Spleen (tissue), 11 donors: ENCODE data around the gene ETV6. TPM values are rescaled to one million over a fixed set of nuclear protein-coding genes. Genes with fewer than 3 reads are reported as not detected.

Experiments
- DNase-seq: peaks from one replicate; pipeline ENCODE4 v3.0.0-alpha.2; 2020
- H3K27ac ChIP-seq, 8 donors: fragments of 200-600 bp; sonication (generic) in 7 of 8; 1 replicate in 4 of 8; 2 replicates in 4 of 8; pipeline versions ENCODE4 v1.5.0 to v1.8.0; 2016 to 2021; ENCODE audit warnings: inconsistent platforms in 4 of 8, mild to moderate bottlenecking in 4 of 8, moderate library complexity in 1 of 8
- H3K27me3 ChIP-seq, 7 donors: fragments of 200-600 bp; sonication (generic) in 6 of 7; replicated peaks in 1 of 7; 1 replicate in 4 of 7; 2 replicates in 3 of 7; pipeline versions ENCODE4 v1.5.0 to v1.8.0; 2016 to 2021; ENCODE audit warnings: inconsistent platforms in 3 of 7, mild to moderate bottlenecking in 1 of 7
- H3K36me3 ChIP-seq, 6 donors: fragments of 200-600 bp; sonication (generic) in 5 of 6; 1 replicate in 4 of 6; 2 replicates in 2 of 6; pipeline versions ENCODE4 v1.5.0 to v1.8.0; 2016 to 2021; ENCODE audit warnings: inconsistent platforms in 2 of 6
- H3K4me1 ChIP-seq, 6 donors: fragments of 200-600 bp; sonication (generic) in 5 of 6; 1 replicate in 3 of 6; 2 replicates in 3 of 6; pipeline versions ENCODE4 v1.5.0 to v1.8.0; 2016 to 2021; ENCODE audit warnings: inconsistent platforms in 3 of 6
- H3K4me3 ChIP-seq, 8 donors: fragments of 200-600 bp; sonication (generic) in 7 of 8; 1 replicate in 4 of 8; 2 replicates in 4 of 8; pipeline versions ENCODE4 v1.5.0 to v1.8.0; 2016 to 2021; ENCODE audit warnings: inconsistent platforms in 4 of 8, mild to moderate bottlenecking in 4 of 8, moderate library complexity in 2 of 8
- H3K9me3 ChIP-seq, 8 donors: fragments of 200-600 bp; sonication (generic) in 7 of 8; 1 replicate in 4 of 8; 2 replicates in 4 of 8; pipeline versions ENCODE4 v1.5.0 to v1.8.0; 2016 to 2021; ENCODE audit warnings: inconsistent platforms in 4 of 8
- POLR2A ChIP-seq, 3 donors: fragments of 450-650 bp; IDR thresholded peaks; one replicate each; pipeline ENCODE4 v1.5.1; 2017; ENCODE audit warnings: antibody characterized with exemption in 3 of 3, mild to moderate bottlenecking in 1 of 3
- POLR2AphosphoS5 ChIP-seq, 3 donors: sonication (generic); formaldehyde crosslinking; IDR thresholded peaks; one replicate each; pipeline ENCODE4 v1.5.1; 2017; ENCODE audit warnings: antibody characterized with exemption in 3 of 3
- WGBS, 5 donors: extraction: QIAGEN DNeasy Blood & Tissue Kit in 3 of 5; methylation state at CpG; one replicate each; pipeline versions ENCODE4 v1.1.5 to v1.1.7; 2013 to 2018; 5-methylcytosine and 5-hydroxymethylcytosine counted together
- intact Hi-C: fragments of 100-400 bp; cut with DNase I; formaldehyde crosslinking; loops from one replicate; pipeline ENCODE4 v1.15.0; 2023; ENCODE audit warnings: low total_unique reads
- polyA plus RNA-seq, 3 donors: library from polyadenylated mRNA; stranded (reverse); fragments of 200-250 nt; gene quantifications; one replicate each; pipeline ENCODE4 v1.2.1, GENCODE V29; 2013
- total RNA-seq, 7 donors: library from RNA; depleted of rRNA in 3 of 7; stranded (reverse); fragments of >200 nt in 3 of 7; fragmentation: NEBNext Ultra II Directional in 4 of 7; extraction: Animal tissue kit (Norgen Biotek cat#: 25700) in 4 of 7; gene quantifications; one replicate each; pipeline versions ENCODE4 v1.1.0 to v1.2.1, GENCODE V29; 2016 to 2021
- TF ChIP-seq, protein P1 (sequence below), 11 experiments: fragments of 200-600 bp in 7 of 11; fragments of 450-650 bp in 4 of 11; sonication (generic) in 4 of 11; IDR thresholded peaks in 8 of 11; conservative IDR thresholded peaks in 3 of 11; 1 replicate in 7 of 11; 2 replicates in 4 of 11; pipeline versions ENCODE4 v1.4.0 to v1.8.0; 2016 to 2021; ENCODE audit warnings: antibody characterized with exemption in 11 of 11, inconsistent platforms in 4 of 11, mild to moderate bottlenecking in 1 of 11
- donor health status: healthy with polysubstance abuse.
- donor health status: DM: no; HTN: no; CAD: no; lungs with moderate emphysema.
- donor health status: DM: no; HTN: no; CAD: no.
- donor health status: Bipolar disorder and iron deficiency.
- donor health status: healthy.
- donor health status: DM: no; HTN: no; CAD: no.
- donor health status: DM: yes; HTN: yes; CAD: no.

The ETV6 gene
- total and polyA plus RNA-seq, 10 donors = 7.2 to 116 (median 57.8) TPM

DNA sequence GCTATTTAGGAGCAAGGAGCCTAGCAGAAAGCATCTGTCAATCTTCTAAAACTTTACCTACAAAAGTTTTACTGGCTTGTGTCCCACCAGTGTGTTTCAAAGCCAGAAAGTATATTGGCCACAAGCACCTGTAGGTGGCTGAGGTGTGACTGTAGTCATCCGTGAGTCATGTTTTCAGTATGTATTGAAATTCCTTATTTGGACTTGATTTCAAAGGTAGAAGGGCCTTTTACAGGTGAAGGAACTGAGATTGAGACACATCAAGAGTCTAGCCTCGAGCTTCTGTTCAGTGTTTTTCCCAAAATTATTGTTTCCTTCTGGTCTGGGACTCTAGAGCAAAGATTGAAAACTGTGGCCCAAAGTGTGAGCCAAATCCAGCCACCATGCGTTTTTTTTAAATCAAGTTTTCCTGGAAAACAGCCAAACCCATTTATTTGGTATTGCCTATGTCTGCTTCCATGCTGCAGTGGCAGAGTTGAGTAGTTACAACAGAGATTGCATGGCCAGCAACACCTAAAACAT, 226.0 kb downstream of the ETV6 start:
- Histone ChIP-seq H3K27ac (peak overlapping the region in 2 of 8 donors; percentile 28 to 34), H3K4me3 (no peak overlapping the region), H3K4me1 (peaks cover 29 to 62% (median 49%) of the 10 kb centered on the region in 6 donors), H3K36me3 (peaks cover 0 to 67% (median 16%) of the 10 kb centered on the region in 6 donors), H3K27me3 (no peaks in the 10 kb centered on the region), H3K9me3 (no peaks in the 10 kb centered on the region)
- intact Hi-C loops = no loop called here
- TF ChIP-seq, protein P1, sequence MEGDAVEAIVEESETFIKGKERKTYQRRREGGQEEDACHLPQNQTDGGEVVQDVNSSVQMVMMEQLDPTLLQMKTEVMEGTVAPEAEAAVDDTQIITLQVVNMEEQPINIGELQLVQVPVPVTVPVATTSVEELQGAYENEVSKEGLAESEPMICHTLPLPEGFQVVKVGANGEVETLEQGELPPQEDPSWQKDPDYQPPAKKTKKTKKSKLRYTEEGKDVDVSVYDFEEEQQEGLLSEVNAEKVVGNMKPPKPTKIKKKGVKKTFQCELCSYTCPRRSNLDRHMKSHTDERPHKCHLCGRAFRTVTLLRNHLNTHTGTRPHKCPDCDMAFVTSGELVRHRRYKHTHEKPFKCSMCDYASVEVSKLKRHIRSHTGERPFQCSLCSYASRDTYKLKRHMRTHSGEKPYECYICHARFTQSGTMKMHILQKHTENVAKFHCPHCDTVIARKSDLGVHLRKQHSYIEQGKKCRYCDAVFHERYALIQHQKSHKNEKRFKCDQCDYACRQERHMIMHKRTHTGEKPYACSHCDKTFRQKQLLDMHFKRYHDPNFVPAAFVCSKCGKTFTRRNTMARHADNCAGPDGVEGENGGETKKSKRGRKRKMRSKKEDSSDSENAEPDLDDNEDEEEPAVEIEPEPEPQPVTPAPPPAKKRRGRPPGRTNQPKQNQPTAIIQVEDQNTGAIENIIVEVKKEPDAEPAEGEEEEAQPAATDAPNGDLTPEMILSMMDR (IDR thresholded peaks at IDR 0.05 in 8 of 11, conservative IDR thresholded peaks at IDR 0.05 in 3 of 11) = no peak
- TF ChIP-seq POLR2A (IDR thresholded peaks at IDR 0.05) (no peak), POLR2AphosphoS5 (IDR thresholded peaks at IDR 0.05) (no peak)
- 40 to 57% (median 47%) methylated on average over 3 of the region's 3 CpGs for WGBS, 5 donors
- DNase-seq = no peak

DNA sequence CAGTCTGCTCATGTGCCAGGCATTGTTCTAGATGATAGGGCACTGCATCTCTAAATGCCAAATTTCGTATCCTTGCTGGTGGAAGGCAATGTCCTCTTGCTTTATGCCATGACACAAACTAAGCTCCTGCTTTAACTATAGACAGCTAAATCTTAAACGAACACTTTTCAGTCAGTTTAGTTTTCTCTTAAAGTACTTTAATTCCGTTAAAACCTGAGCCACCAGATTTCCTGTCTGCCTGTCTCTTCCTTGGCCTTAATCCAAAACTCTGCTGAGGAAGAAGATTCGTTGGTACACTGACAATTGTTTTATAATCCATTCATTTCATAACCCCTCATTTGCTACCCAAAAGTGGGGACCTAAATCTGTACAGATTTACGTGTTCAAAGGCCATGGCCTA, 226.8 kb downstream of the ETV6 start:
- no peak for DNase-seq
- TF ChIP-seq, protein P1 (IDR thresholded peaks at IDR 0.05 in 8 of 11, conservative IDR thresholded peaks at IDR 0.05 in 3 of 11) = no peak
- TF ChIP-seq POLR2AphosphoS5 (IDR thresholded peaks at IDR 0.05) = no peak
- TF ChIP-seq POLR2A (IDR thresholded peaks at IDR 0.05) = no peak
- intact Hi-C loops = no loop called here
- H3K27ac ChIP-seq = peak overlapping the region in 5 of 8 donors; percentile 1 to 54 (median 29)
- H3K4me1 ChIP-seq = peaks cover 29 to 71% (median 54%) of the 10 kb centered on the region in 6 donors
- no peaks in the 10 kb centered on the region for H3K27me3 ChIP-seq
- H3K4me3 ChIP-seq = no peak overlapping the region
- peaks cover 0 to 67% (median 8%) of the 10 kb centered on the region in 6 donors for H3K36me3 ChIP-seq
- WGBS, 5 donors = 19 to 29% (median 21%) methylated on average over 5 of the region's 5 CpGs
- no peaks in the 10 kb centered on the region for H3K9me3 ChIP-seq

DNA sequence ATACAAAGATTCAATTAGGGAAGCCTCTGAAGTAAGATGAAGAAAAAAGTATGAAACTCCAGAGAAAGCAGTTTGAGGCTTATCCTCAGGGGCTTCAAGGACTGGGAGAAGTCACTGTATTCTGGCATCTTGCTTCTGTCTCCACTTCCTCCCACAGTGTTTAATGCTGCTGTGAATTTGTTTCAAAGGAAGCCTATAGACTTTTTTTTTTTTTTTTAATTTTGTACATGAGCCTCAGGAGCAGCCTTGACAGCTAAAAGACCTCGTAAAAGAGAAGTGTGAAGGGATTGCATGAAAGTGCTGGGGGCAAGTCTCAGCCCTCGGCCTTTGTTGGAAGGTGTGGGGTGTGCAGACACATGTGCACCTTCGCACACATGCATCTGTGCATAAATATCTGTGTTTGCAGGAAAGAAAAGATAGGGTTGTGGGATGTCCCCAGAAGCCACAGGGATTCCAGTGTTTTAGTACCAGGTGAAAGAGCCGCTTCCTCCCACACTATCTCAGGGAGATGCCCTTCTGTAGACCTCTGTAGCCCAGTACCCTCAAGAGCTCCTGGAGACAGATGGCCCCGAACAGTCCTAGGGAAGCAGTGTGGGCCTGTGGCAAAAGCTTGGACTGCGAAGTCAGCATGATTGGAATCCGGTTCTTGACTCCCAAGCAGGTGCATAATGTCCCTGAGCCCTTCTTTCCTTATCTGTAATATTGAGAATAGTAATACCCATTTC, 227.8 kb downstream of the ETV6 start:
- 69 to 76% (median 69%) methylated on average over 6 to 7 of the region's 7 CpGs for WGBS, 5 donors
- H3K27ac ChIP-seq = peak overlapping the region in 5 of 8 donors; percentile 1 to 54 (median 29)
- peaks cover 0 to 67% (median 0%) of the 10 kb centered on the region in 6 donors for H3K36me3 ChIP-seq
- no peaks in the 10 kb centered on the region for H3K9me3 ChIP-seq
- intact Hi-C loops = no loop called here
- no peak for DNase-seq
- H3K4me3 ChIP-seq = no peak overlapping the region
- TF ChIP-seq POLR2A (IDR thresholded peaks at IDR 0.05) (no peak), POLR2AphosphoS5 (IDR thresholded peaks at IDR 0.05) (no peak)
- TF ChIP-seq, protein P1 (IDR thresholded peaks at IDR 0.05 in 8 of 11, conservative IDR thresholded peaks at IDR 0.05 in 3 of 11) = no peak
- peaks cover 29 to 74% (median 55%) of the 10 kb centered on the region in 6 donors for H3K4me1 ChIP-seq
- no peaks in the 10 kb centered on the region for H3K27me3 ChIP-seq
